ENCODE measurements around the gene RPL9.

Gene RPL9

GRCh38 chr4:39456946-39457763 lies 1.6 kb downstream of the RPL9 start:
- H3K27ac ChIP-seq (ENCODE audit: low read length), result peak overlapping the region; percentile 95
- peak overlapping the region; percentile 98 for H3K9ac ChIP-seq (ENCODE audit: low read length)
- peaks cover 10% of the 10 kb centered on the region for H3K4me1 ChIP-seq (ENCODE audit: control insufficient read depth, low read depth, low read length)
- peaks cover 62% of the 10 kb centered on the region for H3K36me3 ChIP-seq (ENCODE audit: control insufficient read depth, low read depth, low read length)
- H3K4me3 ChIP-seq (ENCODE audit: low read length), result peak overlapping the region; percentile 90
- no peaks in the 10 kb centered on the region for H3K9me3 ChIP-seq (ENCODE audit: control insufficient read depth, low read depth, low read length)
- H3K27me3 ChIP-seq (ENCODE audit: control insufficient read depth, insufficient read depth, low read length), result no peaks in the 10 kb centered on the region

- Histone ChIP-seq H3K9me3 (ENCODE audit: control insufficient read depth, low read depth, low read length) (no peaks in the 10 kb centered on the region), H3K27ac (ENCODE audit: low read length) (no peak overlapping the region), H3K9ac (ENCODE audit: low read length) (no peak overlapping the region), H3K27me3 (ENCODE audit: control insufficient read depth, insufficient read depth, low read length) (no peaks in the 10 kb centered on the region), H3K36me3 (ENCODE audit: control insufficient read depth, low read depth, low read length) (peaks cover 75% of the 10 kb centered on the region), H3K4me1 (ENCODE audit: control insufficient read depth, low read depth, low read length) (peaks cover 10% of the 10 kb centered on the region), H3K4me3 (ENCODE audit: low read length) (peak overlapping the region; percentile 21)
These were observed 3.2 kb downstream of the RPL9 start for GRCh38 chr4:39455486-39455885.

- peaks cover 75% of the 10 kb centered on the region for H3K36me3 ChIP-seq (ENCODE audit: control insufficient read depth, low read depth, low read length)
These were observed 5.0 kb downstream of the RPL9 start for GRCh38 chr4:39453738-39454137.

GRCh38 chr4:39452860-39453587 lies 5.7 kb downstream of the RPL9 start:
- Histone ChIP-seq H3K36me3 (ENCODE audit: control insufficient read depth, low read depth, low read length) (peaks cover 72% of the 10 kb centered on the region), H3K4me3 (ENCODE audit: low read length) (no peak overlapping the region), H3K9me3 (ENCODE audit: control insufficient read depth, low read depth, low read length) (no peaks in the 10 kb centered on the region), H3K9ac (ENCODE audit: low read length) (no peak overlapping the region), H3K4me1 (ENCODE audit: control insufficient read depth, low read depth, low read length) (peaks cover 10% of the 10 kb centered on the region), H3K27me3 (ENCODE audit: control insufficient read depth, insufficient read depth, low read length) (no peaks in the 10 kb centered on the region), H3K27ac (ENCODE audit: low read length) (no peak overlapping the region)

More at GRCh38 chr4:39453738-39454137, 5.0 kb downstream of the RPL9 start:
- Histone ChIP-seq H3K9ac (ENCODE audit: low read length) (no peak overlapping the region), H3K27ac (ENCODE audit: low read length) (no peak overlapping the region), H3K4me3 (ENCODE audit: low read length) (no peak overlapping the region), H3K27me3 (ENCODE audit: control insufficient read depth, insufficient read depth, low read length) (no peaks in the 10 kb centered on the region), H3K4me1 (ENCODE audit: control insufficient read depth, low read depth, low read length) (peaks cover 10% of the 10 kb centered on the region), H3K9me3 (ENCODE audit: control insufficient read depth, low read depth, low read length) (no peaks in the 10 kb centered on the region)

- peaks cover 8% of the 10 kb centered on the region for H3K4me1 ChIP-seq (ENCODE audit: control insufficient read depth, low read depth, low read length)
- H3K27me3 ChIP-seq (ENCODE audit: control insufficient read depth, insufficient read depth, low read length), result no peaks in the 10 kb centered on the region
- no peak overlapping the region for H3K27ac ChIP-seq (ENCODE audit: low read length)
- H3K4me3 ChIP-seq (ENCODE audit: low read length), result no peak overlapping the region
- no peaks in the 10 kb centered on the region for H3K9me3 ChIP-seq (ENCODE audit: control insufficient read depth, low read depth, low read length)
- no peak overlapping the region for H3K9ac ChIP-seq (ENCODE audit: low read length)
- H3K36me3 ChIP-seq (ENCODE audit: control insufficient read depth, low read depth, low read length), result peaks cover 65% of the 10 kb centered on the region
These were observed 6.4 kb downstream of the RPL9 start for GRCh38 chr4:39452153-39452859.

- Histone ChIP-seq H3K27ac (ENCODE audit: low read length) (no peak overlapping the region), H3K4me1 (ENCODE audit: control insufficient read depth, low read depth, low read length) (peaks cover 3% of the 10 kb centered on the region), H3K36me3 (ENCODE audit: control insufficient read depth, low read depth, low read length) (peaks cover 57% of the 10 kb centered on the region)
These were observed 7.2 kb downstream of the RPL9 start for GRCh38 chr4:39451423-39452023.

GRCh38 chr4:39450618-39451017 lies 8.1 kb downstream of the RPL9 start:
- no peak overlapping the region for H3K9ac ChIP-seq (ENCODE audit: low read length)
- H3K27ac ChIP-seq (ENCODE audit: low read length), result no peak overlapping the region
- H3K27me3 ChIP-seq (ENCODE audit: control insufficient read depth, insufficient read depth, low read length), result no peaks in the 10 kb centered on the region
- no peak overlapping the region for H3K4me3 ChIP-seq (ENCODE audit: low read length)
- H3K4me1 ChIP-seq (ENCODE audit: control insufficient read depth, low read depth, low read length), result peaks cover 3% of the 10 kb centered on the region
- H3K9me3 ChIP-seq (ENCODE audit: control insufficient read depth, low read depth, low read length), result no peaks in the 10 kb centered on the region
- H3K36me3 ChIP-seq (ENCODE audit: control insufficient read depth, low read depth, low read length), result peaks cover 48% of the 10 kb centered on the region

More at GRCh38 chr4:39451423-39452023, 7.2 kb downstream of the RPL9 start:
- H3K27me3 ChIP-seq (ENCODE audit: control insufficient read depth, insufficient read depth, low read length), result no peaks in the 10 kb centered on the region
- H3K9me3 ChIP-seq (ENCODE audit: control insufficient read depth, low read depth, low read length), result no peaks in the 10 kb centered on the region
- no peak overlapping the region for H3K4me3 ChIP-seq (ENCODE audit: low read length)
- H3K9ac ChIP-seq (ENCODE audit: low read length), result no peak overlapping the region

- Histone ChIP-seq H3K27ac (ENCODE audit: low read length) (no peak overlapping the region), H3K4me3 (ENCODE audit: low read length) (peak overlapping the region; percentile 31)
These were observed 11.7 kb downstream of the RPL9 start for GRCh38 chr4:39446842-39447573.

GRCh38 chr4:39446483-39446841 lies 12.3 kb downstream of the RPL9 start:
- no peaks in the 10 kb centered on the region for H3K9me3 ChIP-seq (ENCODE audit: control insufficient read depth, low read depth, low read length)
- peaks cover 6% of the 10 kb centered on the region for H3K36me3 ChIP-seq (ENCODE audit: control insufficient read depth, low read depth, low read length)
- peak overlapping the region; percentile 31 for H3K4me3 ChIP-seq (ENCODE audit: low read length)
- no peak overlapping the region for H3K27ac ChIP-seq (ENCODE audit: low read length)
- H3K27me3 ChIP-seq (ENCODE audit: control insufficient read depth, insufficient read depth, low read length), result no peaks in the 10 kb centered on the region
- peaks cover 3% of the 10 kb centered on the region for H3K4me1 ChIP-seq (ENCODE audit: control insufficient read depth, low read depth, low read length)
- no peak overlapping the region for H3K9ac ChIP-seq (ENCODE audit: low read length)

More at GRCh38 chr4:39446842-39447573, 11.7 kb downstream of the RPL9 start:
- H3K27me3 ChIP-seq (ENCODE audit: control insufficient read depth, insufficient read depth, low read length), result no peaks in the 10 kb centered on the region
- H3K36me3 ChIP-seq (ENCODE audit: control insufficient read depth, low read depth, low read length), result peaks cover 12% of the 10 kb centered on the region
- H3K9me3 ChIP-seq (ENCODE audit: control insufficient read depth, low read depth, low read length), result no peaks in the 10 kb centered on the region
- H3K9ac ChIP-seq (ENCODE audit: low read length), result no peak overlapping the region
- H3K4me1 ChIP-seq (ENCODE audit: control insufficient read depth, low read depth, low read length), result peaks cover 3% of the 10 kb centered on the region

- H3K9ac ChIP-seq (ENCODE audit: low read length), result no peak overlapping the region
- no peaks in the 10 kb centered on the region for H3K36me3 ChIP-seq (ENCODE audit: control insufficient read depth, low read depth, low read length)
- H3K4me1 ChIP-seq (ENCODE audit: control insufficient read depth, low read depth, low read length), result peaks cover 3% of the 10 kb centered on the region
- no peaks in the 10 kb centered on the region for H3K9me3 ChIP-seq (ENCODE audit: control insufficient read depth, low read depth, low read length)
- H3K27me3 ChIP-seq (ENCODE audit: control insufficient read depth, insufficient read depth, low read length), result no peaks in the 10 kb centered on the region
- no peak overlapping the region for H3K27ac ChIP-seq (ENCODE audit: low read length)
- H3K4me3 ChIP-seq (ENCODE audit: low read length), result no peak overlapping the region
These were observed 15.7 kb downstream of the RPL9 start for GRCh38 chr4:39442998-39443397.

Data from iPS-18a (cell line).